Glutamatergic neuron (in vitro differentiated cells): ENCODE results near the gene CCDC78. TPM values are rescaled to one million over a fixed set of nuclear protein-coding genes. Genes with fewer than 3 reads are reported as not detected.

Experiments
- DNase-seq: peaks from one replicate; pipeline ENCODE4 v3.0.0; 2022
- H3K27ac Mint-ChIP-seq: one replicate; pipeline ENCODE4 v1.8.0; 2020; ENCODE audit warnings: mild to moderate bottlenecking, mixed read lengths, inconsistent platforms; ENCODE audit not compliant: unreplicated experiment
- H3K27me3 Mint-ChIP-seq: one replicate; pipeline ENCODE4 v1.8.0; 2020; ENCODE audit warnings: mild to moderate bottlenecking, moderate library complexity, mixed read lengths, inconsistent platforms; ENCODE audit not compliant: unreplicated experiment
- H3K36me3 Mint-ChIP-seq: one replicate; pipeline ENCODE4 v1.8.0; 2020; ENCODE audit warnings: mild to moderate bottlenecking, mixed read lengths, inconsistent platforms; ENCODE audit not compliant: unreplicated experiment
- H3K4me1 Mint-ChIP-seq: one replicate; pipeline ENCODE4 v1.8.0; 2020; ENCODE audit warnings: mild to moderate bottlenecking, low read depth, mixed read lengths, inconsistent platforms; ENCODE audit not compliant: unreplicated experiment
- H3K4me3 Mint-ChIP-seq: one replicate; pipeline ENCODE4 v1.8.0; 2020; ENCODE audit warnings: mild to moderate bottlenecking, mixed read lengths, inconsistent platforms; ENCODE audit not compliant: unreplicated experiment
- H3K9me3 Mint-ChIP-seq: one replicate; pipeline ENCODE4 v1.8.0; 2020; ENCODE audit warnings: mild to moderate bottlenecking, moderate library complexity, mixed read lengths, inconsistent platforms; ENCODE audit not compliant: unreplicated experiment
- total RNA-seq: library from RNA; stranded (reverse); fragmentation: NEBNext Ultra II Directional; extraction: Animal tissue kit (Norgen Biotek cat#: 25700); gene quantifications from one replicate; pipeline ENCODE4 v1.2.1, GENCODE V29; 2021; ENCODE audit not compliant: unreplicated experiment
- TF ChIP-seq, protein P1 (sequence below): fragments of 200-600 bp; sonication (generic); IDR thresholded peaks from one replicate; pipeline ENCODE4 v1.5.0; 2021; ENCODE audit not compliant: partially characterized antibody, unreplicated experiment

The CCDC78 gene
- total RNA-seq, 1 donor from 2014 or later: 18.9 TPM

DNA sequence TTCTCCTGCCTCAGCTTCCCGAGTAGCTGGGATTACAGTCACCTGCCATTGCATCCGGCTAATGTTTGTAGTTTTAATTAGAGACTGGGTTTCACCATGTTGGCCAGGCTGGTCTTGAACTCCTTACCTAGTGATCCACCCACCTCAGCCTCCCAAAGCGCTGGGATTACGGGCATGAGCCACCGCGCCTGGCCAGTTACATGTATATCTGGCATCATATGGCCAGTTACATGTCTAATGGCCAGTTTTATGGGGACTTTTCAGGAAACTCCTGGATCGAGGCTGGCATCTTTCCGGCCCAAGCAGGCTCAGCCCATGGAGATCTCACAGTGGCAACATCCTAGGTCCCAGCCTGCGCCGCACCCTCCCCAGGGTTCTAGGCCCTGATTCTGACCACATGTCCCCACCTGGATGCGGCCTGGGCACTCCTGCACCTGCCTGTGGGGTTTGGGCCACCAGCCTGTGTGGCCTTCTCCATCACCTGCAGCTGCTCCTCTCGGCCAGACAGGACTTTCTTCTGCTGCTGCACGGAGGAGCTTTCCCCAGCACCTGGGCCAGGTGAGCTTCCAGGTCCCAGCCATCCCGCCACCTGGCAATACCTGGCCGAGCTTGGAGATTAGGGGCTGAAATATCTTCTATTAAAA is 15.9 kb upstream of the CCDC78 start:
- H3K4me3 Mint-ChIP-seq: peak overlapping the region; percentile 84
- no peaks in the 10 kb centered on the region for H3K4me1 Mint-ChIP-seq
- peaks cover 8% of the 10 kb centered on the region for H3K27me3 Mint-ChIP-seq
- DNase-seq: no peak
- TF ChIP-seq, protein P1, sequence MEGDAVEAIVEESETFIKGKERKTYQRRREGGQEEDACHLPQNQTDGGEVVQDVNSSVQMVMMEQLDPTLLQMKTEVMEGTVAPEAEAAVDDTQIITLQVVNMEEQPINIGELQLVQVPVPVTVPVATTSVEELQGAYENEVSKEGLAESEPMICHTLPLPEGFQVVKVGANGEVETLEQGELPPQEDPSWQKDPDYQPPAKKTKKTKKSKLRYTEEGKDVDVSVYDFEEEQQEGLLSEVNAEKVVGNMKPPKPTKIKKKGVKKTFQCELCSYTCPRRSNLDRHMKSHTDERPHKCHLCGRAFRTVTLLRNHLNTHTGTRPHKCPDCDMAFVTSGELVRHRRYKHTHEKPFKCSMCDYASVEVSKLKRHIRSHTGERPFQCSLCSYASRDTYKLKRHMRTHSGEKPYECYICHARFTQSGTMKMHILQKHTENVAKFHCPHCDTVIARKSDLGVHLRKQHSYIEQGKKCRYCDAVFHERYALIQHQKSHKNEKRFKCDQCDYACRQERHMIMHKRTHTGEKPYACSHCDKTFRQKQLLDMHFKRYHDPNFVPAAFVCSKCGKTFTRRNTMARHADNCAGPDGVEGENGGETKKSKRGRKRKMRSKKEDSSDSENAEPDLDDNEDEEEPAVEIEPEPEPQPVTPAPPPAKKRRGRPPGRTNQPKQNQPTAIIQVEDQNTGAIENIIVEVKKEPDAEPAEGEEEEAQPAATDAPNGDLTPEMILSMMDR: no peak
- H3K36me3 Mint-ChIP-seq: no peaks in the 10 kb centered on the region
- no peak overlapping the region for H3K27ac Mint-ChIP-seq
- H3K9me3 Mint-ChIP-seq: peaks cover 4% of the 10 kb centered on the region

DNA sequence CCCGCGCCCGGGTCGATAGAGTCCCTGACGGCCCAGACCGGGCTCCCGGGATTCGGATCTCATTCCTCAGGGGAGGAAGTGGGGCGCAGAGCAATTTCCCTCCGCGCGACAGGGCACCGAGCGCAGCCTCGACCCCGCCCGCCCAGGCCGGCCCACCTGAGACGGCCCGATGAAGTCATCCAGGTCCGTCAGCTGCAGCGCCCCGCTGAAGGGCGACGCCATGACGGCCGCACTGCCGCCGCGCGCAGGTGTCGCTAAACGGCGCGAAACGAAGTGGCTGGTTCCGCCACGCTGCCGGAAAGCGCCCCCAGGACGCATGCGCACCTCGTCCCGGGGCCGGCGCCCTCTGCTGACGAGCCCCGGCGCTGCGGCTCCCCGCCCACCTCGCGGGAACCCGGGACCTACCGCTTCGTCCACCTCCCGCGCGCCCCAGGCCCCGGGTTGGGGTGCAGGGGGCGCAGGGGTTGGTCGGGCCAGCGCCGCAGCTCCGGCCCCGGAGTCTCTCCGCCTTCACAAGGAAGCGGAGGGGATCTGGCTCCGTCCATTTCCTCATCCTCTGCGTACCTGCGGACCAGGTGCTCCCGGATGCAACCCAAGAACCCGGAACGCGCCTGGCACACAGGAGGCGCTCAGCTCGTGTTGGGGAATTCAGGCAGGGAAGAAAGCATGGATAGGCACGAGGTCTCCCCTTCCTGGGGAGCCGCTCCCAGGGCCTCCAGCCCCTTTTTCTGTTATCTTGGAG is 14.7 kb upstream of the CCDC78 start, which contains the start of gene CIAO3:
Gene CIAO3, minus strand, starts transcription at position 234 of the 742 bp plus-strand sequence. Its CDS starts 12 bp downstream, at position 222.
- no peak within 1 kb of the TSS for H3K27ac Mint-ChIP-seq
- TF ChIP-seq, protein P1: peak; percentile 98
- no peaks in the 10 kb centered on the region for H3K4me1 Mint-ChIP-seq
- peak; percentile 95 for DNase-seq
- H3K36me3 Mint-ChIP-seq: no peaks in the 10 kb centered on the region
- peaks cover 4% of the 10 kb centered on the region for H3K9me3 Mint-ChIP-seq
- peaks cover 8% of the 10 kb centered on the region for H3K27me3 Mint-ChIP-seq
- peak within 1 kb of the TSS; percentile 84 for H3K4me3 Mint-ChIP-seq

DNA sequence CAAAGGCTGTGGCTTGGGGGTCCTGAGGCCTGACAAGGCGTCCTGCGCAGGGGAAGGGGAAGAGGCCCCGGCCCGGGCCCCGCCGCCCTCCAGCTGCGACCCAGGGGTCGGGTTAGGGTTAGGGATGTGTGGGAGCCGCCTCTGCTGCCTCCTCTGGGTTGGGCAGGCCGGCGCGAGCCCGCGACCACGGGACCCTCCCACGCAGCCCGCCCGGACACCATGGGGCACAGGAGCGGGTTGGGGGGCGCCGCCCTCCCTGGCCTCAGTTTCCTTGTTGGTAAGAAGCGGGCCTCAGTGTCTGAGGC is 14.2 kb upstream of the CCDC78 start:
- H3K36me3 Mint-ChIP-seq: no peaks in the 10 kb centered on the region
- no peak for DNase-seq
- peak overlapping the region; percentile 78 for H3K4me3 Mint-ChIP-seq
- peaks cover 4% of the 10 kb centered on the region for H3K9me3 Mint-ChIP-seq
- peaks cover 8% of the 10 kb centered on the region for H3K27me3 Mint-ChIP-seq
- no peaks in the 10 kb centered on the region for H3K4me1 Mint-ChIP-seq
- TF ChIP-seq, protein P1: no peak
- no peak overlapping the region for H3K27ac Mint-ChIP-seq

DNA sequence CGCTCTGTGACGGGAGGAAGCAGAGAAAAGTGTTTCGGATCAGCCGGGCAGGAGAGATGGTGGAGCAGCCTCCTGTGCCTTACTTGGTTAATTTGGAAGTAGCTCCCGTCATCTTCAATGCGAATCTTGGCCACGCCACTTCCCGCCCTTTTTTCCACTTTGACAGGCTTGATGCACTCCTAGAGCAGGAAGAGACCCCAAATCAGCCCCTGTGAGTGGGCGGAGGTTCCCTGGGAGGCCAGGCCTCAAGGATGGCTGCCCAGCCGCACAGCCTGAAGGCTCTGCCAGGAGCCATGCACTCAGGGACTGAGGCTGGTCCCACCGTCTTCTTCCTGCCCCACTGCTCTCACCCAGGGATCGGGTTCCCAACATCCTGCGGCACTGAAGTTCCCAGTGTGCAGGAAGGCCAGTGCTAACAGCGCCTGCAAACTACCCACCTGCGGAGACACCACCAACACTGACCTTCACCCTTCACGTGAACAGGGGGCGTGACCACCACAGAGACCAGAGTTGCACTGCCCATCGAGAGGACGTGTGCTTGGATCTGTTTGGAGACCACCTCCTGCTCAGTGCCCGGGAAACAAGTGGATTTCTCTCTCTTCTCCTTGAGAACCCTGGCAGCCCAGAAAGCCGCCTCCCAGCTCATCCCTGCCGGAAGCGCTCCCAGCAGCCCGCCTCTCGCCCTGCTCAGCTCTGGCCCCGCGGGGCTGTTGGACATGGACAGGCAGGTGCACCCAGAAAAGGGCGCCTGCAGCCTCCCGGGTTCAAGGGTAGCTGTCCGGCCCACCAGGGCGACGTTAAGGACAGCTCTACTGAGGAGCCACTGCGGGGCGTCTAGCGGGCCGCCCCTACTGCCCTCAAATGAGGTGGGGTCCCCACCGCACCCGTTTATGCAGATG is 13.6 kb upstream of the CCDC78 start:
- TF ChIP-seq, protein P1: no peak
- Mint-ChIP-seq H3K4me1 (no peaks in the 10 kb centered on the region), H3K27ac (no peak overlapping the region), H3K27me3 (peaks cover 11% of the 10 kb centered on the region), H3K36me3 (no peaks in the 10 kb centered on the region), H3K9me3 (peaks cover 6% of the 10 kb centered on the region), H3K4me3 (peak overlapping the region; percentile 78)
- DNase-seq: no peak
